Raji (cell line): ENCODE measurements around the gene SMIM10.

Experiments
- POLR2A ChIP-seq: IDR thresholded peaks from 2 replicates; pipeline ENCODE4 v1.6.1; 2011; ENCODE audit warnings: low read depth, low read length, control low read depth; ENCODE audit not compliant: insufficient read depth

SMIM10 gene

GRCh38 chrX:135003876-135004623, 13.3 kb downstream of the SMIM10 start:
- no peak for TF ChIP-seq POLR2A

- TF ChIP-seq POLR2A, result no peak
Observed at GRCh38 chrX:135006187-135006586, 15.4 kb downstream of the SMIM10 start.

- no peak for TF ChIP-seq POLR2A
Observed at GRCh38 chrX:135009057-135009610, 18.3 kb downstream of the SMIM10 start.

GRCh38 chrX:135009838-135010237, 19.0 kb downstream of the SMIM10 start:
- TF ChIP-seq POLR2A, result no peak

GRCh38 chrX:135010921-135011320, 20.1 kb downstream of the SMIM10 start:
- TF ChIP-seq POLR2A, result no peak

- TF ChIP-seq POLR2A, result no peak
Observed at GRCh38 chrX:135015523-135016245, 24.9 kb downstream of the SMIM10 start.

- no peak for TF ChIP-seq POLR2A
Observed at GRCh38 chrX:135024526-135024925, 33.7 kb downstream of the SMIM10 start.
